A549 (cell line): ENCODE data around the gene ARHGAP10. TPM values are rescaled to one million over a fixed set of nuclear protein-coding genes. Genes with fewer than 3 reads are reported as not detected.

Experiments used
- ATAC-seq, 2 experiments: fragments of 200-7000 bp in 1 of 2; fragments of >200 bp in 1 of 2; cut with Nextera tagmentation in 1 of 2; cut with Tn5 transposase in 1 of 2; 3 replicates each; pipeline versions ENCODE4 v1.8.0 to v1.9.1; 2018 to 2020; ENCODE audit warnings: mild to moderate bottlenecking in 1 of 2, moderate library complexity in 1 of 2
- CTCF ChIA-PET: fragments of 300-600 bp; sonication (Branson Sonifier 250); formaldehyde crosslinking; extraction: SDS; loops from one replicate; lab custom pipeline; 2021; ENCODE audit warnings: antibody characterized with exemption, inconsistent platforms; lab: Yijun Ruan, JAX
- POLR2A ChIA-PET: fragments of 350-600 bp; formaldehyde crosslinking; extraction: SDS; loops from one replicate; lab custom pipeline; 2021; ENCODE audit warnings: antibody characterized with exemption, inconsistent platforms; lab: Yijun Ruan, JAX
- DNase-seq, 2 experiments: peaks; one replicate each; pipeline versions ENCODE4 v3.0.0 to v3.0.0-alpha.2; 2011 to 2016; ENCODE audit warnings: low read depth in 1 of 2, low spot score in 1 of 2
- FAIRE-seq: peaks from 2 replicates; lab custom pipeline; 2011; peaks lifted over from hg19 to GRCh38; lab: Jason Lieb, UNC
- H3K27ac ChIP-seq, 2 experiments: fragments of >200 bp; sonication (Bioruptor Twin); formaldehyde crosslinking; 3 replicates each; pipeline ENCODE4 v1.5.1; 2016 to 2017
- H3K4me1 ChIP-seq: fragments of >200 bp; sonication (Bioruptor Twin); formaldehyde crosslinking; 3 replicates; pipeline ENCODE4 v1.6.1; 2016
- H3K4me2 ChIP-seq: fragments of >200 bp; sonication (Bioruptor Twin); formaldehyde crosslinking; 3 replicates; pipeline ENCODE4 v1.6.1; 2016
- H3K4me3 ChIP-seq: fragments of >200 bp; sonication (Bioruptor Twin); formaldehyde crosslinking; 3 replicates; pipeline ENCODE4 v1.5.1; 2016
- H3K9me3 ChIP-seq: fragments of >200 bp; sonication (Bioruptor Twin); formaldehyde crosslinking; 3 replicates; pipeline ENCODE4 v1.6.1; 2016
- BHLHE40 ChIP-seq: IDR thresholded peaks from 2 replicates; pipeline ENCODE4 v1.6.1; 2012; ENCODE audit warnings: low read depth, low read length, inconsistent platforms
- CBX2 ChIP-seq: fragments of 200-600 bp; sonication (generic); IDR thresholded peaks from 2 replicates; pipeline ENCODE4 v1.6.1; 2016; ENCODE audit warnings: low read depth, mild to moderate bottlenecking, borderline replicate concordance
- EHF ChIP-seq: fragments of 250-450 bp; sonication (Bioruptor Pico); IDR thresholded peaks from 2 replicates; pipeline ENCODE4 v1.5.0; 2020; ENCODE audit warnings: mild to moderate bottlenecking
- ESRRA ChIP-seq: fragments of 150-350 bp; IDR thresholded peaks from 2 replicates; pipeline ENCODE4 v1.6.1; 2014; ENCODE audit warnings: mild to moderate bottlenecking, low read length, borderline replicate concordance
- GATA3 ChIP-seq: IDR thresholded peaks from 2 replicates; pipeline ENCODE4 v1.6.1; 2012; ENCODE audit warnings: borderline replicate concordance
- HEYL ChIP-seq: fragments of 250-450 bp; sonication (Bioruptor Pico); IDR thresholded peaks from 2 replicates; pipeline ENCODE4 v1.8.0; 2021; ENCODE audit warnings: mild to moderate bottlenecking, moderate library complexity
- HOXB13 ChIP-seq: fragments of 250-450 bp; sonication (Bioruptor Pico); IDR thresholded peaks from 2 replicates; pipeline ENCODE4 v1.5.0; 2020; ENCODE audit warnings: low read depth, mild to moderate bottlenecking, moderate library complexity
- JUN ChIP-seq, 2 experiments: fragments of >200 bp; sonication (Bioruptor Twin); formaldehyde crosslinking; IDR thresholded peaks; 2 replicates in 1 of 2; 3 replicates in 1 of 2; pipeline ENCODE4 v1.6.1; 2016 to 2017
- JUNB ChIP-seq: fragments of >200 bp; sonication (Bioruptor Twin); formaldehyde crosslinking; IDR thresholded peaks from 2 replicates; pipeline ENCODE4 v1.6.1; 2016
- MAFK ChIP-seq: fragments of 450-650 bp; IDR thresholded peaks from 2 replicates; pipeline ENCODE4 v1.6.1; 2014; ENCODE audit not compliant: partially characterized antibody
- NPAS2 ChIP-seq: fragments of 250-450 bp; sonication (Bioruptor Pico); IDR thresholded peaks from 2 replicates; pipeline ENCODE4 v1.8.0; 2022; ENCODE audit warnings: mild to moderate bottlenecking, moderate library complexity, borderline replicate concordance
- NR3C1 ChIP-seq: fragments of >200 bp; sonication (Bioruptor Twin); formaldehyde crosslinking; IDR thresholded peaks from 3 replicates; pipeline ENCODE4 v1.6.1; 2017
- REST ChIP-seq: fragments of 200-600 bp; sonication (generic); IDR thresholded peaks from 2 replicates; pipeline ENCODE4 v1.6.1; 2016; ENCODE audit warnings: antibody characterized with exemption, mild to moderate bottlenecking, moderate library complexity
- RNF2 ChIP-seq: fragments of 200-600 bp; sonication (generic); IDR thresholded peaks from 2 replicates; pipeline ENCODE4 v1.6.1; 2016; ENCODE audit warnings: low read depth, mild to moderate bottlenecking, antibody characterized with exemption, moderate library complexity, borderline replicate concordance
- SMC3 ChIP-seq: fragments of >200 bp; sonication (Bioruptor Twin); formaldehyde crosslinking; IDR thresholded peaks from 3 replicates; pipeline ENCODE4 v1.6.1; 2018; ENCODE audit warnings: inconsistent platforms
- SREBF2 ChIP-seq: fragments of 450-650 bp; IDR thresholded peaks from 2 replicates; pipeline ENCODE4 v1.6.1; 2014; ENCODE audit warnings: mild to moderate bottlenecking, moderate library complexity
- TFCP2L1 ChIP-seq: fragments of 250-450 bp; sonication (Bioruptor Pico); IDR thresholded peaks from 2 replicates; pipeline ENCODE4 v1.5.0; 2021; ENCODE audit warnings: mild to moderate bottlenecking
- TP53 ChIP-seq: fragments of 250-450 bp; sonication (Bioruptor Pico); IDR thresholded peaks from 2 replicates; pipeline ENCODE4 v1.5.0; 2021; ENCODE audit warnings: mild to moderate bottlenecking, moderate library complexity
- ZSCAN20 ChIP-seq: fragments of 250-450 bp; sonication (Bioruptor Pico); IDR thresholded peaks from 2 replicates; pipeline ENCODE4 v1.8.0; 2022; ENCODE audit warnings: mild to moderate bottlenecking, moderate library complexity
- WGBS: methylation state at CpG from one replicate; pipeline ENCODE4 v1.1.6; 2017; ENCODE audit errors: missing lambda C conversion rate; 5-methylcytosine and 5-hydroxymethylcytosine counted together
- polyA plus RNA-seq, 4 experiments: library from polyadenylated mRNA; depleted of rRNA in 3 of 4; stranded (reverse); fragments of >200 nt; fragmentation: RNase III in 1 of 4; extraction: RNeasy Plus Mini Kit Qiagen cat#74134 plus additional on column Dnase treatment in 1 of 4; gene quantifications; 2 replicates in 3 of 4; 3 replicates in 1 of 4; pipeline ENCODE4 v1.2.3, GENCODE V29; 2011 to 2017
- TF ChIP-seq, protein P1 (sequence below): fragments of 250-450 bp; sonication (Bioruptor Pico); IDR thresholded peaks from 2 replicates; pipeline ENCODE4 v1.5.0; 2021; ENCODE audit warnings: mild to moderate bottlenecking, moderate library complexity, borderline replicate concordance
- TF ChIP-seq, protein P2 (sequence below): fragments of 150-350 bp; IDR thresholded peaks from 2 replicates; pipeline ENCODE4 v1.6.1; 2014; ENCODE audit warnings: low read depth, mild to moderate bottlenecking, low read length
- TF ChIP-seq, protein P3 (sequence below): IDR thresholded peaks from 2 replicates; pipeline ENCODE4 v1.6.1; 2012

ARHGAP10 gene
- polyA plus RNA-seq, 2 of the 4 experiments (the other 2 are of a cell fraction), result 7.0 to 7.2 TPM

DNA sequence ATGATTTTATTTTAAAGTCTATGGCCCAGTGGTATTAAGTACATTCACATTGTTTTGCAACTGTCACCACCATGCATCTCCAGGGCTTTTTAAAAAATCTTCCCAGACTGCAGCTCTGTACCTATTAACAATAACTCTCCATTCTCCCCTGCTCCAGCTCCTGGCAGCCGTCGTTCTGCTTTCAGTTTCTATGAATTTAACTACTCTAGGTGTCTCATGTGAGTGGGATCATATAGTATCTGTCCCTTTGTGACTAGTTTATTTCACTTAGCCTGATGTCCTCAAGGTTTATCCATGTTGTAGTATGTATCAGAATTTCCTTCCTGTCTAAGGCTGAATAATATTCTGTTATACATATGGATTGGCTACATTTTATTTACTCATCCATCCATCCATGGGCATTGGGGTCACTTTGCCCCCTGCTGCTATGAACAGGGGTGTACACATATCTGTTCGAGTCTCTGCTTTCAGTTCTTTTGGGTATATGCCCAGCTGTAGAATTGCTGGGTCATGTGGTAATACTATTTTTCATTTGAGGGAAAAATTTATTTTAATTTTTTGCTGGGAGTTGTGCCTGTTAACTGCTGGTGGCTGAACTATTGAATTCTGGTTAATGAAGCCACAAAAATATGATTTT lies 131.3 kb downstream of the ARHGAP10 start:
- no peaks in the 10 kb centered on the region for H3K9me3 ChIP-seq
- DNase-seq (no peak), ATAC-seq (no peak), FAIRE-seq (no peak)
- H3K4me1 ChIP-seq, result no peaks in the 10 kb centered on the region
- no peak overlapping the region for H3K4me2 ChIP-seq
- ChIA-PET POLR2A (no interaction called here), CTCF (interaction anchor here (0.9 to 7.0 kb wide), 3 partner anchors 131 to 246 kb away, joined by 3 to 71 read pairs (median 3); partner anchors contain the start of genes ARHGAP10 and TMEM184C)
- H3K27ac ChIP-seq, result no peak overlapping the region
- H3K4me3 ChIP-seq, result no peak overlapping the region
- 85% methylated on average over 3 of the region's 3 CpGs for WGBS
- TF ChIP-seq EHF, result no peak
- no peak for TF ChIP-seq NPAS2 (CRISPR knock-in tag)
- TF ChIP-seq, protein P1, sequence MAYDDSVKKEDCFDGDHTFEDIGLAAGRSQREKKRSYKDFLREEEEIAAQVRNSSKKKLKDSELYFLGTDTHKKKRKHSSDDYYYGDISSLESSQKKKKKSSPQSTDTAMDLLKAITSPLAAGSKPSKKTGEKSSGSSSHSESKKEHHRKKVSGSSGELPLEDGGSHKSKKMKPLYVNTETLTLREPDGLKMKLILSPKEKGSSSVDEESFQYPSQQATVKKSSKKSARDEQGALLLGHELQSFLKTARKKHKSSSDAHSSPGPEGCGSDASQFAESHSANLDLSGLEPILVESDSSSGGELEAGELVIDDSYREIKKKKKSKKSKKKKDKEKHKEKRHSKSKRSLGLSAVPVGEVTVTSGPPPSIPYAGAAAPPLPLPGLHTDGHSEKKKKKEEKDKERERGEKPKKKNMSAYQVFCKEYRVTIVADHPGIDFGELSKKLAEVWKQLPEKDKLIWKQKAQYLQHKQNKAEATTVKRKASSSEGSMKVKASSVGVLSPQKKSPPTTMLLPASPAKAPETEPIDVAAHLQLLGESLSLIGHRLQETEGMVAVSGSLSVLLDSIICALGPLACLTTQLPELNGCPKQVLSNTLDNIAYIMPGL (CRISPR knock-in tag), result no peak
- TF ChIP-seq, protein P2, sequence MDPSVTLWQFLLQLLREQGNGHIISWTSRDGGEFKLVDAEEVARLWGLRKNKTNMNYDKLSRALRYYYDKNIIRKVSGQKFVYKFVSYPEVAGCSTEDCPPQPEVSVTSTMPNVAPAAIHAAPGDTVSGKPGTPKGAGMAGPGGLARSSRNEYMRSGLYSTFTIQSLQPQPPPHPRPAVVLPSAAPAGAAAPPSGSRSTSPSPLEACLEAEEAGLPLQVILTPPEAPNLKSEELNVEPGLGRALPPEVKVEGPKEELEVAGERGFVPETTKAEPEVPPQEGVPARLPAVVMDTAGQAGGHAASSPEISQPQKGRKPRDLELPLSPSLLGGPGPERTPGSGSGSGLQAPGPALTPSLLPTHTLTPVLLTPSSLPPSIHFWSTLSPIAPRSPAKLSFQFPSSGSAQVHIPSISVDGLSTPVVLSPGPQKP, result no peak
- no peak for TF ChIP-seq BHLHE40
- TF ChIP-seq MAFK, result no peak
- no peak for TF ChIP-seq REST
- no peak for TF ChIP-seq HOXB13 (CRISPR knock-in tag)
- no peak for TF ChIP-seq SREBF2
- no peak for TF ChIP-seq TFCP2L1 (CRISPR knock-in tag)
- TF ChIP-seq GATA3, result no peak
- no peak for TF ChIP-seq HEYL
- TF ChIP-seq JUN (IDR thresholded peaks at IDR 0.05), result no peak
- TF ChIP-seq NR3C1, result no peak
- TF ChIP-seq CBX2, result no peak
- TF ChIP-seq RNF2, result no peak

GRCh38 chr4:147863808-147864472 lies 132.1 kb downstream of the ARHGAP10 start:
- H3K27ac ChIP-seq, result no peak overlapping the region
- DNase-seq, result no peak
- CTCF ChIA-PET, result interaction anchor here (0.7 to 7.0 kb wide), 3 partner anchors 132 to 274 kb away, joined by 3 to 71 read pairs (median 3); partner anchors contain the start of gene ARHGAP10
- H3K4me3 ChIP-seq, result no peak overlapping the region
- 95% methylated on average over 10 of the region's 10 CpGs for WGBS
- POLR2A ChIA-PET, result no interaction called here
- FAIRE-seq, result no peak
- no peaks in the 10 kb centered on the region for H3K9me3 ChIP-seq
- no peaks in the 10 kb centered on the region for H3K4me1 ChIP-seq
- no peak for ATAC-seq
- TF ChIP-seq ESRRA (no peak), ZSCAN20 (CRISPR knock-in tag) (no peak), TP53 (CRISPR knock-in tag) (no peak), JUNB (no peak), SMC3 (no peak)
- TF ChIP-seq, protein P3, sequence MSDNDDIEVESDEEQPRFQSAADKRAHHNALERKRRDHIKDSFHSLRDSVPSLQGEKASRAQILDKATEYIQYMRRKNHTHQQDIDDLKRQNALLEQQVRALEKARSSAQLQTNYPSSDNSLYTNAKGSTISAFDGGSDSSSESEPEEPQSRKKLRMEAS, result no peak
- TF ChIP-seq, protein P2, result no peak
- no peak overlapping the region for H3K4me2 ChIP-seq
